ENCODE results near the gene ITIH5. TPM values are rescaled to one million over a fixed set of nuclear protein-coding genes. Genes with fewer than 3 reads are reported as not detected.

The ITIH5 gene
- total and polyA plus RNA-seq, 2 donors (not counting 1 experiment from before 2014, with no cell fraction given) = 0.22 to 12.4 TPM

GRCh38 chr10:7520507-7521485 lies 146.0 kb downstream of the ITIH5 start:
- no peak overlapping the region for H3K4me2 ChIP-seq (ENCODE audit: extremely low read depth, insufficient read depth, low read length)
- no peaks in the 10 kb centered on the region for H3K27me3 ChIP-seq (ENCODE audit: control insufficient read depth, insufficient read depth, low read length)
- H3K9me3 ChIP-seq (ENCODE audit: control insufficient read depth, insufficient read depth, low read depth, low read length) = no peaks in the 10 kb centered on the region
- no peak overlapping the region for H3K4me3 ChIP-seq (replicated peaks in 1 of 4; ENCODE audit: control extremely low read depth in 1 of 4, insufficient read depth in 1 of 4, low read depth in 3 of 4, low read length in 4 of 4)
- no peak for DNase-seq (ENCODE audit: low read depth in 2 of 2)
- no peaks in the 10 kb centered on the region for H3K36me3 ChIP-seq (ENCODE audit: control insufficient read depth, insufficient read depth, low read length)
- no peak overlapping the region for H2AFZ ChIP-seq (ENCODE audit: low read length)
- TF ChIP-seq CTCF (conservative IDR thresholded peaks at IDR 0.05 in 1 of 2, IDR thresholded peaks at IDR 0.05 in 1 of 2; ENCODE audit: low read depth in 1 of 2, low read length in 2 of 2) (no peak), EZH2 (IDR thresholded peaks at IDR 0.05; ENCODE audit: low read length, missing control alignments) (no peak)
- no peak overlapping the region for H3K9ac ChIP-seq (ENCODE audit: insufficient read depth, low read length)
- H3K79me2 ChIP-seq (ENCODE audit: control insufficient read depth, insufficient read depth, low read length) = no peaks in the 10 kb centered on the region
- H3K4me1 ChIP-seq (ENCODE audit: control insufficient read depth, extremely low read depth, insufficient read depth, low read length) = no peaks in the 10 kb centered on the region
- no peak overlapping the region for H3K27ac ChIP-seq (ENCODE audit: insufficient read depth, low read length)
- no peaks in the 10 kb centered on the region for H4K20me1 ChIP-seq (ENCODE audit: control insufficient read depth, extremely low read depth, insufficient read depth, low read length)

DNA sequence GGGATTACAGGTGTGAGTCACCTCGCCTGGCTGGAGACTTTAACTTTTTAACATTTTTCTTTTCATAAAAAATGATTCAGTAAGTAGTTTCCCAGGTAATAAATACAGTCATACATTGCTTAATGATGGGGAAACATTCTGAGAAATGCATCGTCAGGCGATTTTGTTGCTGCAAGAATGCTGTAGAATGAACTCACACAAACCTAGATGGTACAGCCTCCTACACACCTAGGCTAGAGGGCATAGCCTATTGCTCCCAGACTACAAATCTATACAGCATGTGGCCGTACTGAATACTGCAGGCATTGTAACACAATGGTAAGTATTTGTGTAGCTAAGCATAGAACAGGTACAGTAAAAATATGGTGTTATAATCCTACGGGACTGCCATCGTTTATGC lies 147.4 kb downstream of the ITIH5 start:
- Histone ChIP-seq H3K79me2 (ENCODE audit: control insufficient read depth, insufficient read depth, low read length) (no peaks in the 10 kb centered on the region), H3K27ac (ENCODE audit: insufficient read depth, low read length) (no peak overlapping the region), H3K4me3 (replicated peaks in 1 of 4; ENCODE audit: control extremely low read depth in 1 of 4, insufficient read depth in 1 of 4, low read depth in 3 of 4, low read length in 4 of 4) (no peak overlapping the region), H2AFZ (ENCODE audit: low read length) (no peak overlapping the region), H3K4me2 (ENCODE audit: extremely low read depth, insufficient read depth, low read length) (no peak overlapping the region), H3K9me3 (ENCODE audit: control insufficient read depth, insufficient read depth, low read depth, low read length) (no peaks in the 10 kb centered on the region), H3K27me3 (ENCODE audit: control insufficient read depth, insufficient read depth, low read length) (no peaks in the 10 kb centered on the region), H3K4me1 (ENCODE audit: control insufficient read depth, extremely low read depth, insufficient read depth, low read length) (no peaks in the 10 kb centered on the region), H3K36me3 (ENCODE audit: control insufficient read depth, insufficient read depth, low read length) (no peaks in the 10 kb centered on the region), H3K9ac (ENCODE audit: insufficient read depth, low read length) (no peak overlapping the region), H4K20me1 (ENCODE audit: control insufficient read depth, extremely low read depth, insufficient read depth, low read length) (no peaks in the 10 kb centered on the region)
- TF ChIP-seq CTCF (conservative IDR thresholded peaks at IDR 0.05 in 1 of 2, IDR thresholded peaks at IDR 0.05 in 1 of 2; ENCODE audit: low read depth in 1 of 2, low read length in 2 of 2) = no peak
- no peak for TF ChIP-seq EZH2 (IDR thresholded peaks at IDR 0.05; ENCODE audit: low read length, missing control alignments)
- peak in 1 of 2 donors; percentile 16 for DNase-seq (ENCODE audit: low read depth in 2 of 2)

DNA sequence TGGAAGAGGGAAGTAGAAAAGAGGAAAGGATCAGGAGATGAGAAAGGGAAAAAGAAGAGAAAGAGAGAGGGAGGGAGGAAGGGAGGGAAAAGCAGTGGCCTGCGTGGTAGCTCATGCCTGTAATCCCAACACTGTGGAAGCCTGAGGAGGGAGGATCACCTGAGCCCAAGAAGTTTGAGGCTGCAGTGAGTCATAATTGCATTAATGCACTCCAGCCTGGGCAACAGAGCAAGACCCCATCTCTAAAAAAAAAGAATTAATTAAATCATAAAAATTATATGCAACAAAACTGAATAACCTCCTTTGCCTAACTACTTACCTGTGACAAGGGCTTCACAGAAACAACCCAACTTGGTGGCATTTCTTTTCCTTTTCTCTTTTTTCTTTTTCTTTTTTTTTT lies 148.1 kb downstream of the ITIH5 start:
- no peak overlapping the region for H3K4me3 ChIP-seq (replicated peaks in 1 of 4; ENCODE audit: control extremely low read depth in 1 of 4, insufficient read depth in 1 of 4, low read depth in 3 of 4, low read length in 4 of 4)
- no peak overlapping the region for H2AFZ ChIP-seq (ENCODE audit: low read length)
- H3K9ac ChIP-seq (ENCODE audit: insufficient read depth, low read length) = no peak overlapping the region
- H3K9me3 ChIP-seq (ENCODE audit: control insufficient read depth, insufficient read depth, low read depth, low read length) = no peaks in the 10 kb centered on the region
- H3K36me3 ChIP-seq (ENCODE audit: control insufficient read depth, insufficient read depth, low read length) = no peaks in the 10 kb centered on the region
- no peaks in the 10 kb centered on the region for H4K20me1 ChIP-seq (ENCODE audit: control insufficient read depth, extremely low read depth, insufficient read depth, low read length)
- no peaks in the 10 kb centered on the region for H3K79me2 ChIP-seq (ENCODE audit: control insufficient read depth, insufficient read depth, low read length)
- H3K27ac ChIP-seq (ENCODE audit: insufficient read depth, low read length) = no peak overlapping the region
- H3K27me3 ChIP-seq (ENCODE audit: control insufficient read depth, insufficient read depth, low read length) = no peaks in the 10 kb centered on the region
- no peaks in the 10 kb centered on the region for H3K4me1 ChIP-seq (ENCODE audit: control insufficient read depth, extremely low read depth, insufficient read depth, low read length)
- H3K4me2 ChIP-seq (ENCODE audit: extremely low read depth, insufficient read depth, low read length) = no peak overlapping the region
- no peak for DNase-seq (ENCODE audit: low read depth in 2 of 2)
- no peak for TF ChIP-seq CTCF (conservative IDR thresholded peaks at IDR 0.05 in 1 of 2, IDR thresholded peaks at IDR 0.05 in 1 of 2; ENCODE audit: low read depth in 1 of 2, low read length in 2 of 2)
- TF ChIP-seq EZH2 (IDR thresholded peaks at IDR 0.05; ENCODE audit: low read length, missing control alignments) = no peak

Measured in fibroblast of lung (primary cell).